GM12801 (cell line): Measurements from ENCODE around the gene THSD4.

ENCODE experiments used
- TF ChIP-seq, protein P1 (sequence below): IDR thresholded peaks from one replicate; pipeline ENCODE4 v1.5.1; 2011; ENCODE audit warnings: control low read depth; ENCODE audit not compliant: insufficient read length; ENCODE audit errors: extremely low read depth

Gene THSD4

DNA sequence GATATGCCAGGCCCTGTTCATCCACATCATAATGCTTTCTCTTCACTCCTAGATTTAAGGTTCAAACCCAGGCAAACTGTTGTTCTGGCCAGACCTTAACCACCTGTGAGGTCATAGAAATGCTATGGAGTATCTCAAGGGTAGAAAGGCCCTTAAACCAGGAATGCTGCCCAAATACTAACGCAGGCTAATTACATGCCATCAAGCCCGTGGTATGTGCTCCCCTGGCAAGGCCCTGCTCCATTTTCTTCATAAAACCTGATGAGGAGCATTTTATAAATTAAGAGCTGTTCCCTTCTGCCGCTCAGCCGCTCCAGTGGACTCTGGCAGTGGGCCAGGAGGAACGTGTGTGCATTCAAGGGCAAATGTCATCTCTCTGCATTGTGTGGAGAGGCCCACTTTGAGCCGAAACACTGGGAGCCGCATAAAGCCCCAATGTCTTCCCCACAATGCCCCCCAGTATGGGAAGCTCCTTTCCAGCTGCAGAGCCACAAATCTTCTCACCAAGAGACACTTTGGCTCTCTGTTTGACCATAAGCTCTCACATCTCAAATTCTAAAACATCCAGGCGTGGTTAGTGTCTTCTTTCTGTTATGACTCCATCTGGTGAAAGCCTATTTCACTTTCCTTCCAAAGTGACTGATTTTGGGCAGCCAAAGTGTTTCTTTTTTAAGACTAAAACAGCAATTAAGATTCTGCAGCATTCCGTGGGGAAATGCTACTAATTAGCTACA lies 484.3 kb downstream of the THSD4 start:
- TF ChIP-seq, protein P1, sequence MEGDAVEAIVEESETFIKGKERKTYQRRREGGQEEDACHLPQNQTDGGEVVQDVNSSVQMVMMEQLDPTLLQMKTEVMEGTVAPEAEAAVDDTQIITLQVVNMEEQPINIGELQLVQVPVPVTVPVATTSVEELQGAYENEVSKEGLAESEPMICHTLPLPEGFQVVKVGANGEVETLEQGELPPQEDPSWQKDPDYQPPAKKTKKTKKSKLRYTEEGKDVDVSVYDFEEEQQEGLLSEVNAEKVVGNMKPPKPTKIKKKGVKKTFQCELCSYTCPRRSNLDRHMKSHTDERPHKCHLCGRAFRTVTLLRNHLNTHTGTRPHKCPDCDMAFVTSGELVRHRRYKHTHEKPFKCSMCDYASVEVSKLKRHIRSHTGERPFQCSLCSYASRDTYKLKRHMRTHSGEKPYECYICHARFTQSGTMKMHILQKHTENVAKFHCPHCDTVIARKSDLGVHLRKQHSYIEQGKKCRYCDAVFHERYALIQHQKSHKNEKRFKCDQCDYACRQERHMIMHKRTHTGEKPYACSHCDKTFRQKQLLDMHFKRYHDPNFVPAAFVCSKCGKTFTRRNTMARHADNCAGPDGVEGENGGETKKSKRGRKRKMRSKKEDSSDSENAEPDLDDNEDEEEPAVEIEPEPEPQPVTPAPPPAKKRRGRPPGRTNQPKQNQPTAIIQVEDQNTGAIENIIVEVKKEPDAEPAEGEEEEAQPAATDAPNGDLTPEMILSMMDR, result no peak

DNA sequence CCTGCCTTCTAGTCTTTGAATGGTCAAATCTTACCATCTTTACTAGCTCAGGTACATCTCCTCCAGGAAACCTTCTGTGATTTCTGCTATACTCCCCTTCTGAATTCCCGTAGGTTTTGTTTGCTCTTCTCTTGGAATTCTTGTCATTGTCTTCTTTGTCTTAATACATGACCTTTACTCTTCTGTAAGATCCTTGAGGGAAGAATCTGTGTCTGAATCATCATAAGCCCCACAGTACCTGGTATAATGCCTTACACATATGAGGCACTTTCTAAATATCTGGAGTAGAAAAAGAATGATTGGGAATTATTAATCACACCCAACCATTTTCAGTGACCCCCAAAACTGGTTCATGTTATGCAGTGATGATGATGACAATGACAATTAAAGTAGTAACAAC lies 485.0 kb downstream of the THSD4 start:
- TF ChIP-seq, protein P1, result no peak

DNA sequence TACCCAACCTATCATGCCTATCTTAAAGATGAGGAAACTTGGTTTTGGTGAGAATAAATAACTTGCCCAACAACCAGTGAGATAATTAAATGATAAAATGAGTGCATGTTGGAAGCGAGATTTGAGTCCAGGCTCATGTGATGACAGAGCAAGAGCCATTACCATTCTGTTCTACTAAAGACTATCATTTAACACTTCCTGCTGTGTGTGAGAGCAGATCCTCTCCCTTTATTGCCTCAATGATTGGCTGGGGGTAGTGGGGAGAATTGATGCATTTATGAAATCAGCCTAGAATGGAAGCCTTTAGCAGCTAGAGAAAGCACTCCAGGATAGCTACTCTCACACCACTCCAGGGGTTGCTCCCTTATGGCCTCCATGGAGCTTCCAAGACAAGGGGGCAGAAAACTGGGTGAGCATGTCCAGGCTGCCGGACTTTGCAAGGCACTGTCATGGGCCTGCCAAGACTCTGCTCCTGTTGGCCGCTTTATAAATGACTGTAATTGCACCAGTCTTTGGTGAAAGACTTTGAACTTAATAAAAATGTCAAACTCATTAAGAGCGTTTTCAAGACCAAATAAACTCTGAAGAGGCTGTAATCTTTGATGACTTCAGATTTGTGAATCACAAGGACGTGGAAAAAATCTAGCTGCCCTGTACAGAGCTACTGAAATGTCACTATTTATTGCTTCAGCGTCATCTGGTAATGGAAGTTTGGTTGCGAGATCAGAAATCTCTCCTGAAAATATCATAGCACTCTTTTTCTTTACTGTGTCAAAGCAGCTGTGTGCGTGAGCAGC lies 486.0 kb downstream of the THSD4 start:
- TF ChIP-seq, protein P1, result no peak

DNA sequence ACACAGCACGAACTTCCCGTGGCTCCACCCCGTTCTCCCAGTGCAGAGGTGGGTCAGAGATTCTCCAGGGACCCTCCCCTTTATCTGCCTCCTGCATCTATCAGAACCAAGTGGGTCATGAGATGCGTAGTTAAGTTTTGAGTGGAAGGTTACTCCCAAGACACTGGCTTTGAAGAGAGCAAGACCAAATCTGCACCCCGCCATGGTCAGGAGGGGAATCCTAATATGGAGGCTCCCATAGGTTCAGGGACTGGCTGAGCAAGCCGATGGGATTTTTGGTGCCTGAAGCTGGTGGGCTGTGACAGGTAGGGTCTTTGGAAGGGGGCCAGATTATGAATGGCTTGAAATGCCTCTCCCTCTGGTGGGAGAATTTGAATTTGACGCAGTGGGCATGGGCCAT lies 488.1 kb downstream of the THSD4 start:
- TF ChIP-seq, protein P1, result no peak

DNA sequence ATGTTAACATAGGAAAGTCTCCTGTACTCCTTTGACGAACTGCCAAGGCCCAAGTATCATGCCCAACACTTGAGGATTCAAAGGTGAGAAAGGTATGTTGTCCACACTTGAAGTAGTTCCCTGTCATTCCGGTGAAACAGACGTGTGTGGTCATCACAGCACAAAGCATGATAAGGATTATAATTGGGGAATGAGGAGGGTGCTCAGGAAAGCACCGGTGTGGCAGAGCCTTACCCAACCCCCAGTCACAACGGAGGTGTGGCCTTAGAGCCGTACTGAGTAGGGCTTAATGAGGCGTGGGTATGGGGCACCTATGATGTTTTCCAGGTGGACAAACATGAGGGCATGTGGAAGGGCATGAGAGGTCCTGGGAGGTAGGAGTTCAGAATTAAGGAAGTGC lies 492.1 kb downstream of the THSD4 start:
- TF ChIP-seq, protein P1, result no peak

DNA sequence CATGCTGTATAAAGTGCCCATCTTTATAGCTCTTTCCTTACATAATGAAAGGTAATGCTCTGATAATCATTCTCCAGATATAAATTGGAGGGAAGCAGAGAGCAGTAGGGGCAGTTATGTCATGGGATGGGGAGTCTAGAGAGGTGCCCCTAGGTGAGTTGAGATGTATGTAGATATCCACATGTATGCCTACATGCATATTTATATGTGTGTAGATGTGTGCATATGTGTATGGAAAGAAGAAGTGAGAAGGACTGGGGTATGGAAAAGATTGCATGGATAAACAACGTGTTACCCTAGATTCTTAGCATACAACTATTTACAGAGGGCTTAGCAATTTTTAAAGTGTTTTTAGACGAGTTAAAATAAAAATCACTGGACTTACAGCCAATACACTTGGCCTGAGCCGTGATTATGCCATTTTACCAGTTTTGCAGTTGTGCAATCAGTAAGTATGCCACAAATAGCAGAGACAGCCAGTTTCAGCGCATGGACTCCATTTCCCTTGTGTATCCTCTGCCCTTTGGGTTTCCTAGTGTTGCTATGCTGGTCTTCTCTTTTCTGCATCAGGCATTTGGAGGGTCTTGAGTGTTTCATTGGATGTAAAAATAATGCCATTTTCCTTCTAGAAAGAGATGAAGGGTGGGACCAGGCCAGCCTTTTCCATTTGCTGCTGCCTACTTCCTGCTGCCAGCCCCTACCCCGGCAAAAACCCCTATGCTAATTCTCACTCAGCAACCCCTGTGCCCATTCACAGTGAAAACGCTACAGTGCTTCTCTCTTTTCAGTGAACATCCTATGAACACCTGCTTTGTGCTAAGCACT lies 495.7 kb downstream of the THSD4 start:
- TF ChIP-seq, protein P1, result no peak
